ENCODE data around the gene ACTRT3.
"Not testable (repeated sequence)": the region's sequence is repeated elsewhere in the genome, so short reads cannot be mapped to it uniquely, and the experiment has no call there.

Gene ACTRT3

DNA sequence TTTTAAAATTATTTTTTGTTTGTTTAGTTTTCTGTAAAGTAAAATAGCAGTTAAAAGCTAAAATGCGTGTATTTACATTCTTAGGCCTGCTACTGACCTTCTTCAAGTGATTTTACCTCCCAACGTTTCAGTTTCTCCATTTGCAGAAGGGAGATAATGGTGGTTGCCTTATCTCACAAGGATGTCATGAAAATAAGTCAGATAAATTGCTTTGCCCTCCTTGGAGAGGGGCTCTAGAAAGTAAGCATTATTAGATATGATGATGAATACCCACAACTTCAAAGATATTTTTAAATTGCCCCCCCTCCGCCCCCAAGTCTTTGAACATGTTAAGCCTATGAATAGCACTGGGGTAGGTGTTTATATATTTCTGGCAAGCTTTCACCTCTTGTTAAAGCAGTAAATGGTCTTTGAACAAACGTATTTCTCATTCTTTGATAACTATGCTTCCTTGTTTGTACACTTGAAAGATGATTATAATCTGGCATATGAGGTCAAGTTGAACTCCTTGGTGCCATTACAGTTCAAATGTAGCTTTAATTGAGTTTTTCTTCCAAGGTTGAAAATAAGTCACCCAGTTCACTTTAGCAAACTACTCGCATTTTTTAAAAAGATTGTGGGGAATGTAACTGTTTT, 10.9 kb downstream of the ACTRT3 start:
- Histone ChIP-seq H3K4me1 (ENCODE audit: insufficient read depth, low read length) (peaks cover 7% of the 10 kb centered on the region; the same call in 1 of the 2 replicates), H3K36me3 (ENCODE audit: insufficient read depth, low read length) (no peaks in the 10 kb centered on the region), H3K9me3 (ENCODE audit: control insufficient read depth, insufficient read depth, low read length) (peaks cover 4% of the 10 kb centered on the region; the same call in 1 of the 2 replicates), H3K9ac (ENCODE audit: low read depth, low read length) (no peak overlapping the region)

DNA sequence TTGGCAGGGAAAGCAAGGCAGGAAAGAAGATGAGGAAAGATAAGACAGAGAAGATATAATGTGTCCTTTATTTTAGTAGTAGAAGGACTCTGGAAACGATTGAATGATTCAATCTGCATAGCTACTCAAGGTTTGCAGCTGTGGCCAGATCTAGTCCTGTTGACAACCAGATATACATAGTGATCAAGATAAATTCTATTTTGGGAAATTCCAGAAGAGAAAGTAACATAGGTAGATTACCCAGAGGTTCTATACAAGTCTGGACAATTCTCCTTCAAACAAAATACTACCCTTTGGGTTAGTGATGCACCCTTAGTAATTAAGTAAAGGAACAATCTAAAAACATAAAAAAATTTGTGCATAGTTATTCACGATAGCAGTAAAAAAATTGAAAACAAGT, 13.9 kb downstream of the ACTRT3 start:
- Histone ChIP-seq H3K9me3 (ENCODE audit: control insufficient read depth, insufficient read depth, low read length) (peaks cover 3% of the 10 kb centered on the region; the same call in 1 of the 2 replicates), H3K9ac (ENCODE audit: low read depth, low read length) (no peak overlapping the region), H3K36me3 (ENCODE audit: insufficient read depth, low read length) (no peaks in the 10 kb centered on the region), H3K4me1 (ENCODE audit: insufficient read depth, low read length) (peaks cover 10% of the 10 kb centered on the region)

DNA sequence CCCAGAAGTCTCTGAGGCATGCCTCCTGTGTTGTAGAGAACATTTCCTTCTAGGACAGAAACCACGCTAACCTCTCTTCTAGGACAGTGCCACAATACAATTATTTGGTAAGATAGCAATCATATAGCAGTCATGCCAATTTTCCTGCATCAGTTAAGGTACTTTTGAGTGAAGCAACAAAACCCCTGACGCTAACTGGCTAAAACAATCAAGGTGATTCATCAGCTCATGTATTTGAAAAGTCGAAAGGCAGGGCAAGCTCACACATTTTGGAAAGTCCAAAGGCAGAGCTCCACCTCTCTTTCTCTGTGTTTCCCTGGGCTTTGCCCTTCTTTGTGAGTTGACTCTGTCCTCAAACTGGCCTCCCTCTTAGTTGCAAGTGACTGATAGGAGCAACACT, 14.7 kb downstream of the ACTRT3 start:
- no peak overlapping the region for H3K9ac ChIP-seq (ENCODE audit: low read depth, low read length)
- H3K36me3 ChIP-seq (ENCODE audit: insufficient read depth, low read length), result no peaks in the 10 kb centered on the region
- no peaks in the 10 kb centered on the region for H3K9me3 ChIP-seq (ENCODE audit: control insufficient read depth, insufficient read depth, low read length)
- H3K4me1 ChIP-seq (ENCODE audit: insufficient read depth, low read length), result peaks cover 10% of the 10 kb centered on the region

GRCh38 chr3:169751875-169752274, 17.5 kb downstream of the ACTRT3 start:
- peaks cover 10% of the 10 kb centered on the region for H3K4me1 ChIP-seq (ENCODE audit: insufficient read depth, low read length)
- H3K9me3 ChIP-seq (ENCODE audit: control insufficient read depth, insufficient read depth, low read length), result no peaks in the 10 kb centered on the region
- H3K36me3 ChIP-seq (ENCODE audit: insufficient read depth, low read length), result no peaks in the 10 kb centered on the region
- no peak overlapping the region for H3K9ac ChIP-seq (ENCODE audit: low read depth, low read length)

DNA sequence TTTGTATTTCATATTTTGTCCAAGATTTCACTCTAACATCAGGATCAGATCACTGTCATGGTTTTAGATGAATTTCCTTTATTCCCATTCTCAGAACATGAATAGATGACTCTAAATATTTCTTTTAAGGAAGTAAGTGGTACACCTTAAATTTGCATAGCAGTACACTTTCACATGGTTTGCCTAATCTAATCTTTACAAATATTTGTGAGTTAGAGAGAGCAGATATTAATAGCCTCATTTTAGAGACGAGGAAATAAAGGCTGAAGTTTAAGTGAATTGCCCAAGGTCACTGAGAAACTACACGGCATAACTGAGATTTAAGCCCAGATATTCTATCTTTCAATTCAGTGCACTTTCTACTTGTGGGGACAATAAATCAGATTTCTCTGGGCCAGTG, 18.7 kb downstream of the ACTRT3 start:
- no peak overlapping the region for H3K9ac ChIP-seq (ENCODE audit: low read depth, low read length)
- H3K9me3 ChIP-seq (ENCODE audit: control insufficient read depth, insufficient read depth, low read length), result no peaks in the 10 kb centered on the region
- peaks cover 10% of the 10 kb centered on the region for H3K4me1 ChIP-seq (ENCODE audit: insufficient read depth, low read length)
- no peaks in the 10 kb centered on the region for H3K36me3 ChIP-seq (ENCODE audit: insufficient read depth, low read length)

DNA sequence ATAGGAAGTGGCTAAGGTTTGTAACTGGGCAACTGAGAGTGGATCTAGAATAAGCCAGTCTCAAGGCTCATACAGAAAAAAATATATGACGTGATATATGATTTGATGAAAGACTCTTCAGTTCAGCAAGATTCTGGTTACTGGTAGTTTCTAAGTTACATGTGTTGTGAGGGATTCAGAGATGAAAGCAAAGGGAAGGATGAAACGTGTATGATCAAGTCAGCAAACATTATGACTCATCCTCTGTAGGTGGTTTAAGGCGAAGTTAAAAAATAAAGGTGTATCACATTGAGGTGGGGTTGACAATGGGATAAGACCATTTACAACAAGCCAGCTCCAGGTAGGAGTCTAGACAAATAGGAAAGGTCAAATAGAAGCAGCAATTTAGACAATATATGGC, 20.7 kb downstream of the ACTRT3 start:
- H3K9ac ChIP-seq (ENCODE audit: low read depth, low read length), result no peak overlapping the region
- peaks cover 4% of the 10 kb centered on the region; the same call in 1 of the 2 replicates for H3K4me1 ChIP-seq (ENCODE audit: insufficient read depth, low read length)
- no peaks in the 10 kb centered on the region for H3K9me3 ChIP-seq (ENCODE audit: control insufficient read depth, insufficient read depth, low read length)
- no peaks in the 10 kb centered on the region for H3K36me3 ChIP-seq (ENCODE audit: insufficient read depth, low read length)

DNA sequence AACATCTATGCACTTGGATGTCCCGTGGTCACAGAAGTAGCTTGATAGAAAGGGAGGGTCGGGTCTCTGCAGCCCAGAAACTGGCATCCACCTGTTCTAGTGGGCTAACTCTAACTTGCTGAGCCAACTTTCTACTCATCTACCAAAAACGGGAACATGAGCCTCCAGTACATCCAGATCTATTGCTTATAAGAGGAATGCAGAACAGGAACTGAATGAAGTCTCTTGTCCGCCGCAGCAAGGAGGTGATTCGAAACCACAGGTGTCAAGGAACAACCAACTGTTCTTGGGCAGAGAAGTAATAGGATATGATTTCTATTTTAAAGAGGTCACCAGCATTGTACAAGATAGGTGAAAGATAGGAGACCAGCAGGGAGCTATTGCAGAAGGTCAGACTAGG, 22.4 kb downstream of the ACTRT3 start:
- no peak overlapping the region for H3K9ac ChIP-seq (ENCODE audit: low read depth, low read length)
- no peaks in the 10 kb centered on the region for H3K9me3 ChIP-seq (ENCODE audit: control insufficient read depth, insufficient read depth, low read length)
- peaks cover 4% of the 10 kb centered on the region; the same call in 1 of the 2 replicates for H3K4me1 ChIP-seq (ENCODE audit: insufficient read depth, low read length)
- H3K36me3 ChIP-seq (ENCODE audit: insufficient read depth, low read length), result no peaks in the 10 kb centered on the region

DNA sequence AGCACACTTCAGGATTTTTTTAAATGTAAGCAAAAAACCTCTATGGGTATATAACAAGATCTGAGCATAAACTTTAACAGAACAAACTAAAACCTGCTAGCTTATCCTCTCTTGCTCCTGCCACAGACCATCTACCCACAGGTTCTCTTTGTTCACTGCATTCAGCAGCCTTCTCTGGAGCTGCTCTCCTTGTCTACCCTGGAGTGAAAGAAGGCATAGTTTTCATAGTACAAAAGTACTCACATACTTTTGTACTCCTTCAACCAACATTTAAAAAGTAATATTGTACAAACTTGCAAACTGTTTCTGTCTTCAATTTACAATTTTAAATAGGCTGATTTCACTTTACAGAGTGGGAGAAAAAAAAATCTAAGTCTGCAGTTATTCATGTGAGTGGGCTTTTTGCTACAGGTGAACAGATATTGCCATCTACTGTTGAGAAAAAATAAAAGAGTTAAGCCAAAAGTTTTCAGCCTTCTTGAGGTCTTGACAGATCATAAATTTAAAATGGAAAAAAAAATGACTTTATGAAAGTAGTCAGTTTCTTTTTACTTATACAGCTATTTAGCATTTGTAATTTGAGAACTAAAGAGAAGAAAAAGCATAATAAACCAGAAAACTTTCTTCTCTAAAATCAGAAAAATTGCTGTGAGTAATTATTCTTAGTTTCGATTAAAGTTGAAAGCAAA, 24.9 kb downstream of the ACTRT3 start:
- Histone ChIP-seq H3K4me1 (ENCODE audit: insufficient read depth, low read length) (0 out of 2 replicates have a peak, but pooled peaks cover 1% of the 10 kb centered on the region), H3K9ac (ENCODE audit: low read depth, low read length) (no peak overlapping the region), H3K36me3 (ENCODE audit: insufficient read depth, low read length) (no peaks in the 10 kb centered on the region), H3K9me3 (ENCODE audit: control insufficient read depth, insufficient read depth, low read length) (no peaks in the 10 kb centered on the region)

GRCh38 chr3:169739067-169739466, 30.3 kb downstream of the ACTRT3 start:
- Histone ChIP-seq H3K9ac (ENCODE audit: low read depth, low read length) (no peak overlapping the region), H3K9me3 (ENCODE audit: control insufficient read depth, insufficient read depth, low read length) (peaks cover 4% of the 10 kb centered on the region; the same call in 1 of the 2 replicates), H3K4me1 (ENCODE audit: insufficient read depth, low read length) (0 out of 2 replicates have a peak, but pooled peaks cover 2% of the 10 kb centered on the region), H3K36me3 (ENCODE audit: insufficient read depth, low read length) (no peaks in the 10 kb centered on the region)

DNA sequence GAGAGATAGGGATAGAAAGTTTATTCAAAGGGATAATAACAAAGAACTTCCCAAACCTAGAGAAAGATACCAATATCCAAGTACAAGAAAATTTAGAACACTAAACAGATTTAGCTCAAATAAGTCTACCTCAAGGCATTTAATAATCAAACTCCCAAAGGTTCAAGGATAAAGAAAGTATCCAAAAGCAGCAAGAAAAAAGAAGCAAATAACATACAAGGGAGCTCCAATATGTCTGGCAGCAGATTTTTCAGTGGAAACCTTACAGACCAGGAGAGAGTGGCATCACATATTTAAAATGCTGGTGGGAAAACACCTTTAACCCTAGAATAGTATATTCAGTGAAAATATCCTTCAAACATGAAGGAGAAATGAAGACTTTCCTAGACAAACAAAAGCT, 37.5 kb downstream of the ACTRT3 start:
- not testable (repeated sequence) for H3K36me3 ChIP-seq (ENCODE audit: insufficient read depth, low read length); H3K9ac ChIP-seq (ENCODE audit: low read depth, low read length); H3K9me3 ChIP-seq (ENCODE audit: control insufficient read depth, insufficient read depth, low read length); H3K4me1 ChIP-seq (ENCODE audit: insufficient read depth, low read length)

DNA sequence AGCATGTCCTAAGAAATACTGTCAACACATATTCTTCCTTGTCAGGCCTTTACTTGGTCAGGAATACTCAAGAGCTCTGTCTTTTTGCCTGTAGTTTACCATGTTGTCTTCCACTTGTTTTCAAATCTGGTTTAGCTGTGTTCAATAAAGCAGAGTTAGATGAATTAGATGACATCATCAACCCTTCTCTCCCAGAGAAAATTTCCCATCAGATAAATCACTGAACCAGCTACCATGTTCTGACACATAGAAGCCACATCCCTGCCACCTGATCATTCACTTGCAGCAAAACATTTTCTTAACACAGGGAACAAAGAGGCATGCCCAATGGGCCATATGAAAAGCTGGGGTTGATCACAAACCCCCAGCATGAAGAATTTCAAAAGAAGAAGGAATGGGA, 46.6 kb downstream of the ACTRT3 start:
- Histone ChIP-seq H3K9me3 (ENCODE audit: control insufficient read depth, insufficient read depth, low read length) (no peaks in the 10 kb centered on the region), H3K36me3 (ENCODE audit: insufficient read depth, low read length) (no peaks in the 10 kb centered on the region), H3K4me1 (ENCODE audit: insufficient read depth, low read length) (no peaks in the 10 kb centered on the region), H3K9ac (ENCODE audit: low read depth, low read length) (no peak overlapping the region)

GRCh38 chr3:169718415-169718814, 50.9 kb downstream of the ACTRT3 start:
- H3K9ac ChIP-seq (ENCODE audit: low read depth, low read length); H3K36me3 ChIP-seq (ENCODE audit: insufficient read depth, low read length); H3K4me1 ChIP-seq (ENCODE audit: insufficient read depth, low read length); H3K9me3 ChIP-seq (ENCODE audit: control insufficient read depth, insufficient read depth, low read length): not testable (repeated sequence)
